ENCODE data around the gene GSX2. TPM values are rescaled to one million over a fixed set of nuclear protein-coding genes. Genes with fewer than 3 reads are reported as not detected.

Gene GSX2
- total RNA-seq, 1 donor from 2014 or later, result not detected

DNA sequence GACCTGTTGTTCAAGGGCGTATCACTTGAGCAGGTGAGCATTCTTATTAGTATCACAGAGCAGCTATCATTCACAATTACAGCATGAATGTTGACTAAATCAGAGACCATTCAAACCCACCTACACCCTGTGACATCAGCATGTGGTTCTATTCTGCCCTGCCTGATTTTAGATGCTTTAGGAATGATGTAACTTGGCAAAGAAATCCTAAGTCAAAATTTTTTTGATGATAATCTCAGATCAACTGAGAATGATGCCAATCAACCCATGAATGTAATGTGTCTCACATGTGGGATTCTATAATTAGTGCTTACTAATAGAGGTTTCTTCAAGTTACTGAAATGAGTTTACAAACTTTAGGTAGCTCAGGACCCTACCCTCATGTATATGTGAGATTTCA, 22.2 kb upstream of the GSX2 start:
- Histone ChIP-seq H3K36me3 (no peaks in the 10 kb centered on the region), H3K27me3 (no peaks in the 10 kb centered on the region), H3K4me3 (no peak overlapping the region), H3K4me1 (peaks cover 0 to 9% of the 10 kb centered on the region in 2 donors), H3K27ac (no peak overlapping the region), H3K9me3 (no peaks in the 10 kb centered on the region)
- no peak for DNase-seq (ENCODE audit: low spot score in 2 of 2)
- TF ChIP-seq, protein P1, sequence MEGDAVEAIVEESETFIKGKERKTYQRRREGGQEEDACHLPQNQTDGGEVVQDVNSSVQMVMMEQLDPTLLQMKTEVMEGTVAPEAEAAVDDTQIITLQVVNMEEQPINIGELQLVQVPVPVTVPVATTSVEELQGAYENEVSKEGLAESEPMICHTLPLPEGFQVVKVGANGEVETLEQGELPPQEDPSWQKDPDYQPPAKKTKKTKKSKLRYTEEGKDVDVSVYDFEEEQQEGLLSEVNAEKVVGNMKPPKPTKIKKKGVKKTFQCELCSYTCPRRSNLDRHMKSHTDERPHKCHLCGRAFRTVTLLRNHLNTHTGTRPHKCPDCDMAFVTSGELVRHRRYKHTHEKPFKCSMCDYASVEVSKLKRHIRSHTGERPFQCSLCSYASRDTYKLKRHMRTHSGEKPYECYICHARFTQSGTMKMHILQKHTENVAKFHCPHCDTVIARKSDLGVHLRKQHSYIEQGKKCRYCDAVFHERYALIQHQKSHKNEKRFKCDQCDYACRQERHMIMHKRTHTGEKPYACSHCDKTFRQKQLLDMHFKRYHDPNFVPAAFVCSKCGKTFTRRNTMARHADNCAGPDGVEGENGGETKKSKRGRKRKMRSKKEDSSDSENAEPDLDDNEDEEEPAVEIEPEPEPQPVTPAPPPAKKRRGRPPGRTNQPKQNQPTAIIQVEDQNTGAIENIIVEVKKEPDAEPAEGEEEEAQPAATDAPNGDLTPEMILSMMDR (IDR thresholded peaks at IDR 0.05), result no peak
- intact Hi-C loops (cut with DNase I), result no loop called here

DNA sequence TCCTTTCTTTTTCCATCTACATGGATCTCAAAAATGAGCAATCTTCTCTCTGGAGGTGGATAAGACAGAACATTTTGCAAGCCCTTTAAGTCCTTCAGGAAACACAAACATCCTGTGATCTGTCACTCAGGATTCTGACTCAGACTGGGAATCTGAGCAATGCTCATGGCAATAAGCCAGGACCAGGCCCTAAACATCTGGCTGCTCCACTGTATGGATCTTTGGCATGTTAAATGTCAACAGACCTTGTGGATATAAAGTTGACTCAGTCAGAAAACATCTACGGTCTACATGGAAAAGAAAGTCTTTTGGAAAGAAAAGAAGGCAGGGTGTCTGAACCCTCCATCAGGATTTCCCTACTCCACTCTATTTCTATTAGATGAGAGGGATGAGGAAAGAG, 17.8 kb upstream of the GSX2 start:
- DNase-seq (ENCODE audit: low spot score in 2 of 2), result peak in 1 of 2 donors; percentile 78
- Histone ChIP-seq H3K9me3 (no peaks in the 10 kb centered on the region), H3K27ac (peak overlapping the region in 1 of 2 donors; percentile 35), H3K36me3 (no peaks in the 10 kb centered on the region), H3K27me3 (no peaks in the 10 kb centered on the region), H3K4me3 (no peak overlapping the region), H3K4me1 (peaks cover 0 to 9% of the 10 kb centered on the region in 2 donors)
- TF ChIP-seq, protein P1 (IDR thresholded peaks at IDR 0.05), result no peak
- intact Hi-C loops (cut with DNase I), result no loop called here

DNA sequence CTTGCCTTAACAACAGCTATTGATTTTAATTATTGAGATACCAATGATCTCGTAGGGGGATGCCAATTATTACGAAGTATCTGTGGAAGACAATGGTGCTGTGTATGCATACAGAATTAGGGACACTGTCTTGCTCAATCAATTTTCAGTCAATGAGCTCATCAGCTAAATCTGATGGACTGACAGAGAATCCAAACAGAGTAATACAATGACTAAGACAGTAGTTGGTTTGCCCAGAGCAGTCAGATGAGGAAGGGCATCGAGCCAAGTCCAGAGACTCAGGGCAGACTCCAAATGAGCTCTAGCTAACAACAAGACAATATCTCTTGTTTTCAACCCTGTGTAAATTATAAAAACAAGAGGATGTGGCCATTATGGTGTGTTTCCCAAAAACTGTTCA, 14.7 kb upstream of the GSX2 start:
- no peak overlapping the region for H3K27ac ChIP-seq
- H3K4me3 ChIP-seq, result no peak overlapping the region
- peaks cover 0 to 9% of the 10 kb centered on the region in 2 donors for H3K4me1 ChIP-seq
- TF ChIP-seq, protein P1 (IDR thresholded peaks at IDR 0.05), result no peak
- no peaks in the 10 kb centered on the region for H3K27me3 ChIP-seq
- no peak for DNase-seq (ENCODE audit: low spot score in 2 of 2)
- intact Hi-C loops (cut with DNase I), result no loop called here
- H3K9me3 ChIP-seq, result no peaks in the 10 kb centered on the region
- no peaks in the 10 kb centered on the region for H3K36me3 ChIP-seq

DNA sequence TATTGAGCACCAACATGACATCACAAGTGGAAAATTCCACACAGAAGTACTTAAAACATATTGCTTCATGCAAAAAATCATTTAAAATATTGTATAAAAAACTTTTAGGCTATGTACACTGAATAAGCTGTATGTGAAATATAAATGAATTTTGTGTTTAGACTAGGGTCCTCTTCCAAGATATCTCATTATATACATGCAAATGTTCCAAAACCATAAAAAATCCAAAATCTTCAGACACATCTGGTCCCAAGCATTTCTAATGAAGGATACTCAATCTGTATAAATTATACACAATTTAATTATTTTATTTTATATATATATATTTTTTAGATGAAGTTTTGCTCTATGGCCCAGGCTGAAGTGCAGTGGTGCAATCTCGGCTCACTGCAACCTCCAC, 10.1 kb upstream of the GSX2 start:
- DNase-seq (ENCODE audit: low spot score in 2 of 2), result no peak
- no peaks in the 10 kb centered on the region for H3K36me3 ChIP-seq
- TF ChIP-seq, protein P1 (IDR thresholded peaks at IDR 0.05), result no peak
- H3K4me1 ChIP-seq, result peaks cover 3 to 9% of the 10 kb centered on the region in 2 donors
- intact Hi-C loops (cut with DNase I), result loop anchor here (5.0 kb wide), 1 partner anchor 137 kb away; the partner anchor contains the start of gene PDGFRA
- H3K9me3 ChIP-seq, result no peaks in the 10 kb centered on the region
- no peak overlapping the region for H3K4me3 ChIP-seq
- no peaks in the 10 kb centered on the region for H3K27me3 ChIP-seq
- no peak overlapping the region for H3K27ac ChIP-seq

DNA sequence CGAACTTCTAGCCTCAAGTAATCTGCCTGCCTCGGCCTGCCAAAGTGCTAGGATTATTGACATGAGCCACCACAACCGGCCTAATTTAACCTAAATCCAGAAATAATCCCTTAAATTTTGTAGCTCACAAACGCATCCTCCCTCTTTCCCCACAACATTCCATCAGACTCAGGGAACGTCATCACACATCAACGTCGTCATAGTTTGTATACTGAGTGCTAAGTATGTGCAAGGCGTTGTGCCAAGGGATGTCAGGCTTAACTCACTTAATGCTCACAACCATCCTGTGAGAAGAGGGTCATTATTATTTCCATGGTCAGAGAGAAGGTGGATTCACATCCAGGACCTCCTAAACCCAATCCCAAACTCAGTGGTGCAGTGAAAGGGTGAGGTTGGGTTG, 9.6 kb upstream of the GSX2 start:
- no peak for DNase-seq (ENCODE audit: low spot score in 2 of 2)
- no peaks in the 10 kb centered on the region for H3K27me3 ChIP-seq
- intact Hi-C loops (cut with DNase I), result loop anchor here (5.0 kb wide), 1 partner anchor 137 kb away; the partner anchor contains the start of gene PDGFRA
- TF ChIP-seq, protein P1 (IDR thresholded peaks at IDR 0.05), result no peak
- H3K9me3 ChIP-seq, result no peaks in the 10 kb centered on the region
- no peaks in the 10 kb centered on the region for H3K36me3 ChIP-seq
- H3K4me1 ChIP-seq, result peaks cover 3 to 9% of the 10 kb centered on the region in 2 donors
- H3K4me3 ChIP-seq, result peak overlapping the region in 1 of 2 donors; percentile 82
- H3K27ac ChIP-seq, result no peak overlapping the region
